NCI-H146 treated with DMSO at 0.1 percent for 48 hours (cell line): ENCODE data around the gene DCN.

Source experiments
- DNase-seq: peaks from one replicate; lab custom pipeline; 2025; ENCODE audit not compliant: unreplicated experiment; lab: John Stamatoyannopoulos, UW

DCN gene

GRCh38 chr12:91186156-91186555 is 3.5 kb upstream of the DCN start:
- DNase-seq = no peak

- no peak for DNase-seq
Observed at GRCh38 chr12:91185421-91185820, 2.8 kb upstream of the DCN start.

GRCh38 chr12:91183551-91183950 is 934 bp upstream of the DCN start:
- no peak for DNase-seq

GRCh38 chr12:91180582-91181395 is 1.8 kb downstream of the DCN start:
- DNase-seq = no peak

GRCh38 chr12:91179966-91180561 is 2.6 kb downstream of the DCN start:
- DNase-seq = no peak

- no peak for DNase-seq
Observed at GRCh38 chr12:91179315-91179714, 3.3 kb downstream of the DCN start.

GRCh38 chr12:91178781-91179180 is 3.8 kb downstream of the DCN start:
- no peak for DNase-seq

- DNase-seq = no peak
Observed at GRCh38 chr12:91178139-91178561, 4.5 kb downstream of the DCN start.

GRCh38 chr12:91177381-91177780 is 5.2 kb downstream of the DCN start:
- no peak for DNase-seq

- DNase-seq = no peak
Observed at GRCh38 chr12:91176915-91177314, 5.7 kb downstream of the DCN start.

- DNase-seq = no peak
Observed at GRCh38 chr12:91176358-91176757, 6.3 kb downstream of the DCN start.

- DNase-seq = no peak
Observed at GRCh38 chr12:91173124-91173523, 9.5 kb downstream of the DCN start.

- DNase-seq = no peak
Observed at GRCh38 chr12:91172096-91172495, 10.5 kb downstream of the DCN start.

- no peak for DNase-seq
Observed at GRCh38 chr12:91171476-91171875, 11.1 kb downstream of the DCN start.

GRCh38 chr12:91163116-91163515 is 19.5 kb downstream of the DCN start:
- no peak for DNase-seq

GRCh38 chr12:91161009-91161408 is 21.6 kb downstream of the DCN start:
- no peak for DNase-seq

- no peak for DNase-seq
Observed at GRCh38 chr12:91155990-91156389, 26.6 kb downstream of the DCN start.

- DNase-seq = no peak
Observed at GRCh38 chr12:91154131-91154530, 28.5 kb downstream of the DCN start.

GRCh38 chr12:91144053-91144452 is 38.6 kb downstream of the DCN start:
- no peak for DNase-seq

GRCh38 chr12:91143206-91143605 is 39.4 kb downstream of the DCN start:
- no peak for DNase-seq

- no peak for DNase-seq
Observed at GRCh38 chr12:91142221-91142631, 40.4 kb downstream of the DCN start.

- no peak for DNase-seq
Observed at GRCh38 chr12:91140026-91140931, 42.3 kb downstream of the DCN start.
